ENCODE results near the gene KLF13.
"Not testable (repeated sequence)": the region's sequence is repeated elsewhere in the genome, so short reads cannot be mapped to it uniquely, and the experiment has no call there.

KLF13 gene

GRCh38 chr15:31346367-31347066 is 19.9 kb downstream of the KLF13 start:
- no peak for DNase-seq (ENCODE audit: low spot score)

DNA sequence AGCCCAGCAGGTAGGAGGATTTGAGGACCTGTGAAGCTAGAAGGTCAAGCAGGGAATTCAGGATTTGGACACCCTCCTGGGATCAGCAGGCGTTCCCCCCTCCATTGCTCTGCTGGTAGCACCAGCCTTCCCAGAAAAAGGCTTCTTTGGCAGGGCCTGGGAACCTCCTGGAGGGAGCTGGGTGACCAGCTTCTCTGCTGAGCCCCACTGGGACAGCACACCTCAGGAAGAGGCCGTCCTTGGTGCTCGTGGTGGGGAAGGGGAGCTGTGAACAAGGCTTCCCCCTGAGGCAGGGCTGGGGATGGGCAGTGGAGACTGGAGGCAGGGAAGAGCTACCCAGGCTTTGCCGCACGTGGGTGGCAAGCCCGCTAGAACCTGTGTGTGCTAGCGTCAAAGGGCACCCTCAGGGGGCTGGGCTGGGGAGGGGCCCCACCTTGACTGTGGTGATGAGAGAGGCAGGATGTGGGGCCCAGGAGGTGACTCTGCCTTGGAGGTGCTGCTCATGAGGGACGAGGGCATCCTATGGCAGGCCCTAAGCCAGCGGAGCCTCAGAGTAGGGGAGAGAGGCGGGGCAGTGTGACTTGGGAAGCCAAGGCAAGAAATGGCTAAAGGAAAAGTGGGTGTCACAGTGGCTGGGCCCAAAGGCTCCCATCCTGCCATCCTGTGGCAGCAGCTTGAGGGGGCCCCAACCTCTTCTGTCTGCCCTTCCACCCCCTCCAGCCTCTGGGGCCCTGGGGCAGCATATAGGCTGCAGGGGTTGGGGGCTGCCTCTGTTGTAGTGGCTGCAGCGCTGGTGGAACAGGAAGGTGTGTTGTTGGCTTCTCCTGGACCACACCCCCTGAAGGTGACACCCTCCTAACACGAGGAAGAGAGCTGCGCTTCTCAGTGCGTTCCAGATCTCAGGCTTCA is 20.7 kb downstream of the KLF13 start:
- DNase-seq (ENCODE audit: low spot score): no peak

DNA sequence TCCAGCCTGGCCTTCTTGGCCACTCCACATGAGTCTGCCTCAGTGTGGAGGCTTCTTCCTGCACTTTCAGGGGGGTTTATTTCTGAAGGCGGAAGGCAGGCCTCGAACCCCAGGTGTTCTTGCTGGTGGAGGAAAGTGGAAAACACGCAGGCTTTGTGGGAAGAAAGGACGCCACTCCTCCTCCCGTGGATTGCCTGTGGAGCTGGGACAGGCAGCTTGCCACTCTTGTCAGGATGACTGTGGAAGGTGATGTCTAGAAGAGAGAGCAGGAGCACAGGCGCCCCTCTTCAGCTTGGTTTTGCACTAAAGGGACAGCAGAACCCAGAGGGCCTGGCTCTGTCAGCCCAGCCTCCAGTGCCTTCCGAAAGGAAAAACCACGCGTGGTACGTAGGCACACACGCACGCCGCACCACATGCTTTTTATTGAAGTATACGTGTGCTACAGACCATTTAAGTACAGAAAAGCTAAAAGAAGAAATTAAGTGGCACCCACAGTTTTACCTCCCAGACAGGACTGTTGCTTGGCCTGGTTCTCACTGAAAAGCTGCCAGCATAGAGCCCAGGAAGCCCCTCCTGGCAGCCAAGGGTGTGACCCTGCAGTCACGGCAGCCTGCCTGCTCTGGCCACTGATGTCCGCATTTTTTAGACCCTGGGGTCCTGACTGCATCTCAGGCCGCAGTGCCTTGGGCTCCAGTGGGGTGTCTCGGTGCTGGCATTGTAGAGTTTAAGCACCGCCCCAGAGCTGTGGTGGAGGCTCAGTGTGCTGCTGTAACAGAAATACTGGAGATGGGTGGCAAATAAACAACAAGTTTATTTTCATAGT is 21.6 kb downstream of the KLF13 start:
- no peak for DNase-seq (ENCODE audit: low spot score)

DNA sequence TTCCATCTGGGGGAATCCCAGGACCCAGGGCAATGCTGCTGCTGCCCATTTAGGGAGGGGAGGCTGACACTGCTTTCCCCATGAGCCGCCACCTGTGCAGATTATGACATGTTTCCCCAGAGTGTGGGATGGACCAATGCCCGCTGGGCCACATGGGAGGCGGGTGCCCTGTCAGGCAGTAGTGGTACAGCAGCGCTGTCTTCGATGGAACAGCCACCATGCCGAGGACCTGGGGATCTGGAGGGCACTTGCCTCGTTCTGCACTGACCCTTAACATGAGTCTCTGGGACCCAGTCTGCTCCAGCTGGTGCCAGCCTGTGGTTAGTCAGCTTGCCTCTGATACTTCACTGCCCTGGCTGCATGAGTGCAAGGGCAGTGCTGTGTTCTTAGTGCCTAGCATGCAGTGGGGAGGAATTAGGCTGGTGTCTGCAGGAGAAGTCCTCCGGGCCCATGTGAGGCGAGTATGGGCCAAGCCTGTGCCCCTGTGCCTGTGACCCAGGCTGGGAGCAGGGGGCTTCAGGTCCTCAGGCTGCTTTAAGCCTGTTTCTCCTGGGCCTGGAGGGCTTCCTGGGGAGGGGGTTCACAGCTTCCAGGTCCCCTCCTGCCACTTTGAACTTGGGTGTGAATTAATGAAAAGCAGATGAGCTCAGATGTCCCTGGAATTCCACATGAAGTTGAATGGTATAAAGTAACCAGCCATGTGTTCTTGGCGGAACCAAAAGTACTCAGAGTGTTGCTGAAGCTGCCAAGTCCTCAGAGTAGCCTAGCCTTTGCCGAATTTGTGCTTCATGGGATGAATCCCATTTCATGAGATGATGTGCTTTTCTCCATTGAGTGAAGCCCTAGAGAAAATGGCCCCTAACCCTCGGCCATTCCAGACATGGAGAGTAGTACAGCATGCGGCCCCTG is 22.9 kb downstream of the KLF13 start:
- DNase-seq (ENCODE audit: low spot score): no peak

DNA sequence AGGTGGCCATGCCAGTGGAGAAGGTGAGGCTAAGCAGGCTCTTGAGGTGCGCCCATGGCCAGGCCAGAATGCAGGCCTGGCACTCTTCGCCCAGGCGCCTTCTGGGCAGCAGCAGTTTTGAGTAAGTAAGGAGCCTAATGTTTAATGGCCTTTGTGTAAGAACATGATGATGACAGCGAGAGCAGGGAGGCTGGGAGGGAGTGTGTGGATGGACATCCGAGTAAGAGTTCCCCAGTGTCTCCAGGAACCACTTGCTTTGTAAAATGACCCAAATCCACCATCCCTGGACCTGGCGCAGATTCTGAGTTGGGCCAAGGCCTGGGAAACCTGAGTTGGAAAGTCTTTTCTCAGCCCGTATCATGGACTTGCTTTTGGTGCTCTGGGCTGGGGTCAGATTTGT is 24.1 kb downstream of the KLF13 start:
- DNase-seq (ENCODE audit: low spot score): no peak

GRCh38 chr15:31352339-31352751 is 25.7 kb downstream of the KLF13 start:
- peak; percentile 57 for DNase-seq (ENCODE audit: low spot score)

DNA sequence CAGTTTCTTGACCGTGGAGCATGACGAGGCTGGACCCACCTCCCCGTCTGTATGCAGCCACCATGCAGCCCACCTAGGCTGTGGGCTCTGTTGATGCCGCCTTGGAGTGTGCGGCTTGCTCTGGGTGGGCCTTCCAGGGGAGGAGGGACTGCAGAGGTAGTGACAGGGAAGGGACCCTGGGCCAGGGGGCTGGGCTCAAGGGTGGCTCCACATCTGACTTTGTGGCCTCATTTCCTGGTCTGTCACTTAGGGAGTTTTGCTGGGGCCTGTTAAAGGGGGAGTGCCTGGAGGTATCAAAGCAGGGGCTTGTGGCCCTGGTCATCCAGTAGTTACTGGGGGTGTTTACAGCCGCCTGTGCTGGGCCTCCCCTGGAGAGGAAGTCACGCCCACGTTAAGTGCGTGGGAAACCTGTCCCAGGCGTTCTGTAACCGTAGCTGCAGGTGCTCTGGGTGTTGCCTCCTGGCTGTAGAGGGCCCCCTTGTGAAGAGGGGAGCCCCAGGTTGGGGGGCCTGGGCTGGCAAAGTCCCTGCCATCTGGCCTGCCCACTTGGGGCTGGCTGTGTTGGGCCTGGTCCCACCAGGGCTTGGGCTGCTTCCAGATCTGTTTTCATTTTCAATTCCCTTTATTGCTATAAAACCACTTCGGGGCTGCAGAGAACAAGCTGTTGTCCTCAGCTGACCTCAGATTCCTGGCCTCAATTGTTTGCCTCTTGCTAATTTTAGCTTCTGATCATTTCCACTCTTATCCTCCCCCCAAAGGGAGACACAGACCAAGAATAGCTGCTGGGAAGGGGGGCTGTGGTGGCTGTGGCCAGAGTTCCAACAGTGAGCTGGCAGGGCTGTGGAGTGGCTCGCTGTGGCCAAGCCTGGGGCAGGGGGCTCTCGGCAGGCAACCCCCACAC is 26.5 kb downstream of the KLF13 start:
- peak; percentile 96 for DNase-seq (ENCODE audit: low spot score)

DNA sequence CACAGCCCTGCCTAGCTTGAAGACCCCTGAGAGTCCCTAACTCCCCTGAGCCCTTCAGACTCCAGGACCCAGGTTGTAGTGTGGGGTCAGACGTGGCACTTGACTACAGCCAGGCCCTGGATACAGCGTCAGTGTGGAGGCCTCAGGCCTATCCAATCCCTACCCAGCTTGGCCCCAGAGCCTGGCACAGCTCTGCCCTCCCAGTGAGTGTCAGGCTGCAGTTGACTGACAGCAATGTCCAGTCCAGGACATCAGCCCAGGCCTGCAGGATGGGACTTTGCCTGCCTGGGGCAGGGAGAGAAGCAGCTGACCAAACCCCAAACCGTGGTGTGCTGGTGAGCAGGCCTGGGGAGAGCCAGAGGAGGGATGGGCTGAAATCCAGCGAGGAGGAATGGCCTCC is 27.3 kb downstream of the KLF13 start:
- peak; percentile 91 for DNase-seq (ENCODE audit: low spot score)

DNA sequence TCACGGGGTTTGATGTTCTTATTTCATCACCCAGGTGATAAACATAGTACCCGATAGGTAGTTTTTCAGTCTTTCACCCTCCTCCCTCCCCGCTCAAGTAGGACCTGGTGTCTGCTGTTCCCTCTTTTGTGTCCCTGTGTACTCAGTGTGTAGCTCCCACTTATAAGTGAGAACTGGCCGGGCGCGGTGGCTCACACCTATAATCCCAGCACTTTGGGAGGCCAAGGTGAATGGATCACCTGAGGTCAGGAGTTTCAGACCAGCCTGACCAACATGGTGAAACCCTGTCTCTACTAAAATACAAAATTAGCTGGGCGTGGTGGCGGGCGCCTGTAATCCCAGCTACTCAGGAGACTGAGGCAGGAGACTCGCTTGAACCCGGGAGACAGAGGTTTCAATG is 29.5 kb downstream of the KLF13 start:
- DNase-seq (ENCODE audit: low spot score): not testable (repeated sequence)

- DNase-seq (ENCODE audit: low spot score): no peak
Measured at GRCh38 chr15:31357148-31357547, 30.5 kb downstream of the KLF13 start.

DNA sequence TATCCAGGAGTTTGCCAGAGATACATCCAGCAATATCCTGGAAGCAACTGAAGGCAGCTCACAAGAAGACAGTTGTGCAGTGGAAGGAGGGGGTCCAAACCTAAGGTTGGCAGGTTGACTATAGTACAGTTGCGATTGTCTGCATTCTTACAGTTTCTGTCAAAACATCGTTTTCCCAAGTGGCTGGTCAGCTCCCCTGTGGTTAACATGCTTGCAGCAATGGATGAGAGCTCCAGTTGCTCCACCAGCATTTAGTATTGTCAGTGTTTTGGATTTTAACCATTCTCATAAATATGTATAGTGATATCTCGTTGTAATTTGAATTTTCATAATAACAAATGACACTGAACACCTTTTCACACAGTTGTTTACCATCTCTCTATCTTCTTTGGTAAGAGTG is 31.5 kb downstream of the KLF13 start:
- no peak for DNase-seq (ENCODE audit: low spot score)

DNA sequence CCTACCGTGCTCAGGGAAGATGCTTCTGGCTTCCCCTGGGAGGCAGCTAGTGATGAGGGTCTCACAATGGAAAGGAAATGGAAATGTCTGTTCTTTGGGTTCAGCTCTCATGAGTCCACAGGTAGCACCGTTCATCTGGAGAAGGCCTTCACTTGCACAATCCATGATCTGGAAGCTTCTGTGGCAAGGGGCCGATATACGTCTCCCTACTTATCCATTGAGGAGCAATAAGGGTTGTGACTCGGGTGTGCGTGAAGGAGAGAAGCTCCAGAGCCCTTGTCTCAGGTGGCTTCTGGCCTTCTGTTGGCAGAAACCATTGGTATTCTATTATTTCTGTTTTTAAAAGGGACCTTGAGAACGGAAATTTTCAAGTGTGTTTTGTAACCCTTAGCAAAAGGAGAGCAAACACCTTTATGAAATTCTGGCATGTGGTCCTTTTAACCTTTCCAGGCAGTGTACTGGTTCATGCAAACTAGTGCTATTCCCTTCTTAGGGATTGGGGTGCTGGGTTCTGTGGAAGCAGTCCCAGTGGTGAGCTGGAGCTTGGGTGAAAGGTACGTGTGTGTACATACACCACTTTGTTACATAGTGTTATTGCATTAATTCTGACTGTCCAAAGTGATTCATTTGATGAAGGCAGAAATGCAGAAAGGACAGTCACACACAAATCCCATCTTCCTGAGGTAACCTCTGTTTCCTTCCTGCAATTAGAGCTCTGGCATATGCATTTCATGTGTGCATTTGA is 32.5 kb downstream of the KLF13 start:
- no peak for DNase-seq (ENCODE audit: low spot score)

GRCh38 chr15:31359702-31360111 is 33.1 kb downstream of the KLF13 start:
- no peak for DNase-seq (ENCODE audit: low spot score)

- no peak for DNase-seq (ENCODE audit: low spot score)
Measured at GRCh38 chr15:31360158-31360561, 33.5 kb downstream of the KLF13 start.

GRCh38 chr15:31360843-31361763 is 34.5 kb downstream of the KLF13 start:
- DNase-seq (ENCODE audit: low spot score): no peak

DNA sequence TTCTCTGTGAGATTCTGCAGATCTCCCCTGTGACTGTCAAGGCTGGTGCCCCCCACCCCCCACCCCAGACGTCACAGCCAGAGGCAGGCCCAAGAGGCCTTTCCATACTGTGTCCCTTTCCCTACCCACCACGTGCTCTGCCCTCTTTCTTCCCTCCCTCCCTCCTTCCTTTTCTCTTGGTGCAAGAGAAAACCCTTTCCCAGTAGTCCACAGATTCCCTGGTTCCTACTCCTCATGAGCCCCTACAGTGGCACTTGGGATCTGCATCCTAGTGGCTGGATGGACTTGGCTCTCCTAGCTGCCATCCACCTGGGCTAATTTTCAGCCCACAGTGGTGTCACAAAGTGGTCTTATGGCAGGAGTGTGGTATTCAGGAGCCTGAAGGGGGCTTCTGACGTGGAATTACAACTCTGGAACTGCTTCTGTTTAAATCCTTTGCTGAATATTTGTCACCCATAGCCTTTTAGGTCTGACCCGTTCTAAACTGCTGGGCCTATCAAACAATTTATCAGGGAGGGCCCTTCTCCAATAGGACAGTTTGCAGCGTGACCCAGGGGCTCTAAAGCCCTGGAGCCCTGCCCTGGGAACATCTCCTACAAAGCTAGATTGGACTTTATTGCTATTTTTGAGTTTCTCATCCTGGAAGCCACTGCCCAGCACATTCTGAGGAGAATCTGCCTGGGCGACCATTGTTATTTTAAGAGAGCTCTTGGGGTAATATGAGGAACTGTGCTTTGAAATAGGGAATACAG is 35.3 kb downstream of the KLF13 start:
- no peak for DNase-seq (ENCODE audit: low spot score)

DNA sequence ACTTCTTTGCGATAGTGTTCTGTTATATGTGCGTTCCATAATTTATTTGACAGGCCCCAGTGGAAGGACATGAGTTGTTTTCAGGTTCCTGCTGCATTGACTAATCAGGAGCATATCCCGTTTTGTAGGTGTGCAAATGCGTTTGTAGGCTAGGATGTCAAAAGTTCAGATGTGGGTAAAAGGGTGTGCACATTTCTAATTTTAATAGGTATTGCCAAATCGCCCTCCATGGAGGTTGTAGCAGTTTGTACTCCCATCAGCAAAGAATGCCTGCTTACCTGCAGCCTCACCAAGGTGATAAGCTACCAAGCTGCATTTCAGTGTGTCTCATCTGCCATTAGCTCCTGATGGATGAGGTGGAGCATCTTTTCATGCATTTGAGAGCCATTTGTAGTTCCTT is 36.3 kb downstream of the KLF13 start:
- no peak for DNase-seq (ENCODE audit: low spot score)
